HG03469 (cell line): ENCODE measurements around the gene EVC2.
"Not testable (repeated sequence)": the region's sequence is repeated elsewhere in the genome, so short reads cannot be mapped to it uniquely, and the experiment has no call there.

Experiments used
- ATAC-seq: cut with Tn5 transposase; IDR thresholded peaks from one replicate; pipeline ENCODE4 v1.9.1; 2021; ENCODE audit warnings: mild to moderate bottlenecking, moderate library complexity, moderate number of reproducible peaks; ENCODE audit not compliant: unreplicated experiment

Gene EVC2

DNA sequence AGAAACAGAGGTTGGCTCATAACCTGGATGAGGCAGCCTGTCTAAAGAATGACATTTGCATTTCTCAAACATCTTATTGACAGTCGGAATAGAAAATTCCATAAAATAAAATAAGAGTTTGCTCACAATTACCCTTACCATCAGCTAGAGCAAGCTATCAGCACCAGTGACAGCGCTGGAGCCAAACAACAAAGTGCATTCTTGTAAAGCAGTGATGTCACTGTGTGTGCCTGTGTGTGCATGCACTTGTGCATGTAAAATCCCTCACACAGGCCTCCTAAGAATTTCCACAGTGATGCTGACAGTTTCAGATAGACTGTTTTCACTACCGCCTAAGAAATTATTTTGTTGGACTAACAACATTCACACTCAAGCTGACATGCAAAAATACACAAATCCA lies 77.6 kb downstream of the EVC2 start:
- ATAC-seq: no peak

DNA sequence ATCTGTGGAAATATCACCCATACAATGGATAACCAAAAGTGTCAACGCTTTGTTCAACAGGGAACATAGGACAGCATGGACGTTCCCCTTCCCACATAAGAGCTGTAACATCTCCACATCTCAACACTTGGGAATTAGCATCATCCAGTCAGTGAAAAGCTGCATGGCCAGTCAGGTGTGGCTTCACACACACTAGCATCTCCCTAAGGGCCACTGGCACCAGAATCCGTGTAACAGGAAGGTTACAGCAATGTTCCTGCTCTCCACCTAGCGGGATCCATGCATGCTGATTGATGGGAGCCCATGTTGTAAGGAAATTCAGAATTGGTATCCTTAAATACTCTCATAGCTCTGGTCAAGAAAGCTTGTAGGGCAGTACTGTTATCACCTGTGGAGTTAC lies 78.8 kb downstream of the EVC2 start:
- ATAC-seq: no peak

- no peak for ATAC-seq
Observed at GRCh38 chr4:5626913-5627312, 81.4 kb downstream of the EVC2 start.

- no peak for ATAC-seq
Observed at GRCh38 chr4:5622596-5622995, 85.8 kb downstream of the EVC2 start.

- ATAC-seq: no peak
Observed at GRCh38 chr4:5619913-5620625, 88.3 kb downstream of the EVC2 start.

DNA sequence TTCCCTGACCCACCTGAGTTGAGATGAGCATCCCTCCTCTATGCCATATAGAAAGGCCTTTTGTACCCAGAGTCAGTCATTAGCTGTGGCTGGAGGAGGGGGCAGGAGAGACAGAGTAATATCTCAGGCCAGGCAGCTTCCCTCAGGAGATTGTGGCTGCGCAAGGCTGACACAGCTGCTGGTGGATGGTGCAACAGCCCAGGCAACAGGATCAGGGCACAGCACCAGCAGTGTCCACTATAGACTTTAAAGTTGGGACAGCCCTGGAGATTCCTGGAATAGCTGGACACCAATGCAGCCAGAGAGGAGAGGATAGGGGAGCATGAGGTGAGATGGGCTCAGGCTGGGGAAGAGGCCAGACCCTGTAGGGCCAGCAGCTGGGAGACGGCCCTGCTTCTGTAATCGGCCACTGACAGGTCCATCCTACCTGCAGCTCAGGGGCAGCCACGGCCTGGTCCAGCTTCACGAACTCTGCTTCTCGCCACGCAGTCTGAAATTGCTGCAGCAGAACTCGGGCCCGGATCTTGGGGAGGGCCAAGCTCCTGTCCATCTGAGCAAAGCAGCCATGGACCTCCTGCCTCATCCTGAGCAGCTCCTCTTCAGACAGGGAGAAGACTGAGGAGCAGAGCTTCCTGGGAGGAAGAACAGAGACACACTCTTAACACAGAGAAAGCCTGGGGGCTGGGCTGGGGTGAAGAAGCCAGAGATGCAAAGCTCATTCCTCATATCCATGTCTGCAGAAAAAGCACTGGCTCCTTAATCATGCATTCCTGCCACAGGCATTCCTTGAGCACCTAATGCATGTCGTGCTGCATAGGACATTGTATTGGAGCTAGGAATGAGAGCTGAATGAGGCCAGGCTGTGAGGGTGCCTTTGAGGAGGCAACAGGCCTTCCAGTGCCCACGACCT lies 90.1 kb downstream of the EVC2 start:
- ATAC-seq: no peak

DNA sequence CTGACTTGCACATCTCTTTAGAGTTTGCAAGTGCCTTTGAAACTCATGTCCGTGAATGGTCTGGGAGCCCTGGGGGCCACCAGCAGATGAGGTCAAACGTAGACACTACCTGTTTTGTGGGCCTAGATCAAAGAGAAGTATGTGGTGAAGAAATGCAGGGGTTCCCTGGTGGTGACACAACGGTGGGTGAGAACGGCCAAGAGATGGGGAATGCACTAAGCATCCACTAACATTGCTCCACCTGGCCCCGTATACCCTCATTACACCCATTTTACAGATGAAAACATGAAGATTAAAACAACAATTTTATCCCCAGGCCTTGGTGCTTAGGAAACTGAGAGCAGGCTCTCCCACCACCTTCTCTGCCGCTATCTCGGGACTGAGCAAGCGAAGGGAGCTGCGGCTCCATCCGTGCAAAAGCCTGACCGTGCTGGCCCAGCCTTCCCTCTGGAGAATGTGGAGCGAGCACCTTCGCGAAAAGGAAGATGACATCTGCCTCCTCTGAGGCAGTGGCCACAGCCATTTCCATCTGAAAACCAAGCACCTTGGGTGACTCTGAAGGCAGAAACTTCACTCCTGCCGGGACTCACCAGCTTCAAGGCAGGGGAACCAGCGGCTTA lies 91.9 kb downstream of the EVC2 start:
- ATAC-seq: no peak

- no peak for ATAC-seq
Observed at GRCh38 chr4:5615496-5616075, 92.8 kb downstream of the EVC2 start.

GRCh38 chr4:5611750-5612149 lies 96.6 kb downstream of the EVC2 start:
- ATAC-seq: no peak

DNA sequence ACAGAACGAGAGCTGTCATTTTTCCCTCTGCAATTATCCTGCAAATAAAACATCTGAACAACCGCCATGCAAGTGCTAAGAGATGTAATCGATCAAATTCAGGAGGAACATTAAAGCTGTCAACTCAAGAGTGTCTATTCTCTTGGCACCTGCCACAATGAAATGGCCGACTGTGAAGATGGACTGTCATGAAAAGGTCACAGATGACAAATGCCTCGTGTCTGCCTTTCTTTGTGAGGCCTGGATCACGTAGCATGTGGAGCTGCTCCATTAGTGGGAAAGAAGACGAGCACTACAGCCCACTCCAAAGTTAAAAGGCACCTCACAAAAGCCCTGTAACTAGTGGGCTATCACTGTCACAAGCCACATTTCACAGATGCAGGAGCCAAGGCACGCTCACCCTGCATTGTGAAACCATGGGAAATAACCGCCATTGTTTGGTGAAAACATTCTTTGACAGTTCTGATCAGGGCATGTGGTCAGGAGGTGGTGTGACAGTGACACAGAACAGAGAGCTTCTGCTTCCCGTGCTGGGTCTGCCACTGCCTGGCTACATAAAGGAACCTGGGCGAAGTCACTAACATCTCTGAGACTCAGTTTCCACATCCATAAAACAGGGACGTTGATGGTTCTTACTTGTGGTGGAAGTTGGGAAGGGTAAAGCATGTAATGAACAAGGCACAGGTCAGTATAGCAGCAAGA lies 98.9 kb downstream of the EVC2 start:
- ATAC-seq: no peak

DNA sequence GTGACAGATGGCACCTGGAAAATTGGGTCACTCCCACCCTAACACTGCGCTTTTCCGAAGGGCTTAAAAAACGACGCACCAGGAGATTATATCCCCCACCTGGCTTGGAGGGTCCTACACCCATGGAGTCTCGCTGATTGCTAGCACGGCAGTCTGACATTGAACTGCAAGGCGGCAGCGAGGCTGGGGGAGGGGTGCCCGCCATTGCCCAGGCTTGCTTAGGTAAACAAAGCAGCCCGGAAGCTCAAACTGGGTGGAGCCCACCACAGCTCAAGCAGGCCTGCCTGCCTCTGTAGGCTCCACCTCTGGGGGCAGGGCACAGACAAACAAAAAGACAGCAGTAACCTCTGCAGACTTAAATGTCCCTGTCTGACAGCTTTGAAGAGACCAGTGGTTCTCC lies 114.5 kb downstream of the EVC2 start:
- not testable (repeated sequence) for ATAC-seq

GRCh38 chr4:5592272-5592671 lies 116.1 kb downstream of the EVC2 start:
- no peak for ATAC-seq

DNA sequence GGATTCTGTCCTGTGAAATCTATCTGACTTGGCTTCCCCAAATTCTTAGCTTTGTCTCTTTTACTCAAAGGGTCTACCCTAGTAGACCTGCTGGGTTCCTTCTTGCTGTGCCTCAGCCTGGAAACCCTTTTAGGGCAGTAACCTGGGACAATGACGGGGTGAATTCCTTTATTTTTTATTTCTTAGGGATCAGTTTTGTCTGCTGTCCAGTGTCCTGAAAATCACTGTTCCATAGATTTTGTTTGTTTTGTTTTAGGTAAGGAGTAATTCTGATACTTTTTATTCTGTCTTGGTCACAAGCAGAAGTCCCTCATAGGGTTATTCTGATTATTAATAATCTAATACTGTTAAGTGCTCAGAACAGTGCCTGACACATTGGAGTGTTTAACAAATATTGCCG lies 118.9 kb downstream of the EVC2 start:
- ATAC-seq: no peak

DNA sequence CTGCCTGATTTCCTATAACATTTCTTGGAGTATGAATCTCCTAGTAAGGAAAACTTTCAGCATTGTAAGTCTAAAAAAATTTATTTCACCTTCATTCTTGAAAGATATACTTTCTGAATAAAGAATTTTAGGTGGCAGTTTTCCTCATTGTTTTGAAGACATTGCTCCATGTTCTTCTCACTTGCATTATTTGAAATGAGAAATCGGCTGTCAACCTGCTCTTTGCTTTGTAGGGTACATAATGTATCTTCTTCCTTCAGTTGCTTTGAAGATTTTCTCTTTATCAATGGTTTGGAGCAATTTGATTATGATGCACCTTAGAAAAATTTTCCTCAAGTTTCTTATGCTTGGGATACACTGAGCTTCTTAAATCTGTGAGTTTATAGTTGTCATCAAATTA lies 120.3 kb downstream of the EVC2 start:
- no peak for ATAC-seq

DNA sequence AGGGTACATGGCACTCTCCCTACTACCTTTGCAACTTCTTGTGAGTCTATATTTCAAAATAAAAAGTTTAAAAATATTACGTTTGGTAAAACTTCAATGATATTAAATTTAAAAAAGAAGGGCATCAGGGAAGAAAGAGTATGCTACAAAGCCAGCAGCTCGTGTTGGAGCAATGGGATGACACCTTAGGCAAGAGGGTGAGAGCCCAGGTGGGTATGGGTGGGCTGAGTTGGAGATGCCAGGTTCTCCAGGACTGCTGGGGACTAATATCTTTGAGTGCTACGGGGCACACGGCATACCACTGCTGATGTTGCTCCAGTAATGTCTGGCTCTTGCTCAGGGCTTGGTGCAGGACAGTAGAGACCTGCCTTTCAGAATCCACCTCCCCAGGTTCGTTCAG lies 132.4 kb downstream of the EVC2 start:
- ATAC-seq: no peak

DNA sequence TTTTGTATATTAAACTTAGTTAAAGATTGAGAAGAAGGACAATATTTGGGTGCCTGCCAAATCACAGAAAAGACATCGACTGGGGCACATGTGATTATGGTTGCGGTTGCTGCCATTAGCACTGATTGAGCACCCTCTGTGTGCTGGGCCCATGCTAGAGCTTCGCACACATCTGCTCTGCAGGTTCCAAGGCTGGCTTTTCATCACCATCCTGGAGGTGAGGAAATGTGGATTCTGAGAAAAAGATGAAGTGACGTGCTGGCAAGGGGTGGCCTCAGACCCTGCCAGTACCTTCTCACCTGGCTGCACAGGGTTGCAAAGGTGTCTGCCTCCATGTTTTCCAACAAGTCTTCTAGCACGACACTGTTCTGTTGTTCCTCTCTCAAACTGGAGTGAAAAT lies 134.0 kb downstream of the EVC2 start:
- no peak for ATAC-seq

- no peak for ATAC-seq
Observed at GRCh38 chr4:5573965-5574364, 134.4 kb downstream of the EVC2 start.

GRCh38 chr4:5572751-5573150 lies 135.6 kb downstream of the EVC2 start:
- no peak for ATAC-seq

DNA sequence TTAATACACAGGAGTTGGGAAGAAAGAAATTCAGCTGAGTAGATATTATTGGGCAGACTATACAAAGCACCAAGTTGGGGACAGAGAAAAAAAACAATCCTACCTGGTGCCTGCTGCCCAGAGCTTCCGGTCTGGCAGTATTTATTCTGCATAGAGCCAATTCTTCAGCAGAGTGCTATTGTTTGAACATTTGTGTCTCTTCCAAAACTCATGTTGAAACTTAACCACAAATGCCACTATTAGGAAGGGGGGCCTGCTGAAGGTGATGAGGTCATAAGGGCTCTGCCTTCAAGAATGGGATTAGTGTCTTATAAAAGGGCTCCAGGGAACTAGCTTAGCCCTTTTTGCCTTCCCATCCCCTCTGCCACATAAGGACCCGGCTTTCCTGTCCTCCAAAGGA lies 136.2 kb downstream of the EVC2 start:
- no peak for ATAC-seq

DNA sequence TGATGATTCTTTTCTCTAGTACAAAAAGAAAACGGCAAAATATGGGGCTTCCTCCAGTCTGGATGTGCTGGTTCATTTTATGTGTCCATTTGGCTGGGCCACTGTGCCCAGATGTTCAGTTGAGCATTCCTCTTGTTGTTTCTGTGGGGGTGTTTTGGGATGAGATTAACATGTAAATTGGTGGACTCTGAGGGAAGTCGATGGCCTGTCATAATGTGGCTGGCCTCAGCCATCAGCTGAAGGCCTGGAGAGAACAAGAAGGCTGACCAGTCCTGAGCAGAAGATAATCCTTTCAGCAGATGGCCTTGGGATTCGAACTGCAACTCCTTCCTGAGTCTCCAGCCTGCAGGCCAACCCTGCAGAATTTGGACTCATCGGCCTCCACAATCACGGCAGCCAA lies 136.7 kb downstream of the EVC2 start:
- no peak for ATAC-seq

- no peak for ATAC-seq
Observed at GRCh38 chr4:5569451-5569850, 138.9 kb downstream of the EVC2 start.
